SKM-1 treated with dmso at 0.1 percent for 144 hours (cell line): ENCODE results near the gene OPRL1.
"Not testable (repeated sequence)": the region's sequence is repeated elsewhere in the genome, so short reads cannot be mapped to it uniquely, and the experiment has no call there.

Experiments used
- DNase-seq: peaks from one replicate; lab custom pipeline; 2025; ENCODE audit not compliant: unreplicated experiment; lab: John Stamatoyannopoulos, UW

Gene OPRL1

DNA sequence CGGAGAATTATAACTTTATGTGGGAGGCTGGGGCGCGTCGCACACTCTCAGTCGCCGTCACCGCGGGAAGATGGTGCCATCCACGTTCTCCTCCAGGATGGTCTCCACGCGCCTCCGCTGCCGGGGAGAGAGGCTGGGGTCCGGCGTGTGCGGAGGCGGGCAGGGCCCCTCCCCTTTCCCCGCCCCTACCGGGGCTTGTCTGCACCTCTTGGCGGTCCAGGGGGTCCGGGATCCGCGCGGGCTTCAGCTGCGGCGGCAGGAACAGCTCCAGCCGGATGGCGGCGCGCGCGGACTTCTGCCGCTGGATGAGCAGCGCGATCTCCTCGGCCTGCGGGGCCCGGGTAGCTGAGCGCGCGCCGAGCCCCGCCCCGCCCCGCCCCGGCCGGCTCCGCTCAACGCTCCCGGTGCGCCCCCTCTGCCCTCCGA is 3.5 kb downstream of the OPRL1 start:
- DNase-seq, result peak; percentile 68

DNA sequence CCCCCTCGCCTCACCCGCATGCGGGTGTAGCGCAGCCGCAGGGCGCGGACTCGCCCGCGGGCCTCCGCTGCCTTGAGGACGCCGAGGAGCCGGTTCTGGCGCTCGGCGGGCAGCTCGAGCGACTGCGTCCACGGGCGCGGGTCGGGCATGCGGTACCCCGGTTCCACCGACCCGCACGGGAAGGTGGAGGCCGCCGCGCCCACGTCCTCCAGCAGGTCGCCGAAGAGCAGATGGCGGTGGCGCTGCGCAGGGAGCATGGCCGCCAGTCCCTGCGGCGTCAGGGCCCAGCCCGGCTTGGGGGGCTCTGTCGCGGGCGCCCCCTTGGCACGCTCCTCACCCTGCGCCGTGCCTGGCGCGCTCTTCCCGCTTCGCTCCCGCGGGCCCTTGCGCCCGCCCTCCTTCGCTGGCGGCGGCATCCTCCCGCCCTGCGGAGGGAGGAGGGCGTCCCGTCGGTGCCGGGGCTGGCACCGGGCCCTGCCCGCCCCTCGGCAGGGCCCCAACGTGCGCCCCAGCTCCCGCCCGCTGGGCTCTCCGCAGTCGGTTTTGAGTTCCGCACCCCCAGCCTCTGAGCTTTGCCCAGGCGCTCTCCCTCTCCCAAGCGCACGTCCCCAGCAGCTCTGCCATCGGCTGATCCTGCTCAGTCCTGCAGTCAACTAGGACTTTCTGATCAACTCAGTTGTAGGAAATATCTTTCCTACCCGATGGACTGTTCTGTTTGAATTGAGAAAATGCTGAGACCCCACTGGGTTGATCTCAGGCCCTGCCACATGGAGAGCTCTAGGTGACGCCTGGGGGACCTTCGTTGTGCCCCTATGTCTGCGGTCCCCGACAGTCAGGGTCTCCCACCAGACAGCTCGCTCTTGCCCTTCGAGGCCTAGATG is 4.2 kb downstream of the OPRL1 start, which contains the start of gene LKAAEAR1:
LKAAEAR1 (minus strand) TSS at position 595 of the 881 bp plus-strand sequence; CDS start at position 416, 179 bp downstream.
- DNase-seq, result no peak

DNA sequence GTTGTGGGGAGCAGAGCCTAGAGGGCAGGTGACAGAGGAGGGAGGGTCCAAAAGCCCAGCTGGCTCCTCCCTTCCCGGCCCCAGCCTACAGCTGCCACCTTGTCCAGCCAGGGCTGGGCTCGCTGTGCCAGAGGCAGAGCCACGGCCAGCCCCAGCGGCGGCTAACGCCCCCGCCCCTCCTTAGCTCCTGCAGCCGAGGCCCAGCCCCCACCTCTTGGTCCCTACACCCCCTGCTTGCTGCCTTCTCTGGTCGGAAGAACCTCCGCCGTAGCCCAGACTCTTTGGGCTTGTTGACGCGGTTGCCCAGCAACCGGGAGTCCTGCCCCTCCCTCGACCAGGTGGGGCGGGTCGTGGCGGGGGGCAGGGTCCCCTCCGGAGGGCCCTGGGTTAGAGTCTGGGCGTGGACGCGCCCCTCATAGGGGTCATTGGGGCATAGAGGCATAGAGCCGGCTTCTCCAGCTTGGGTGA is 4.8 kb downstream of the OPRL1 start:
- DNase-seq, result no peak

DNA sequence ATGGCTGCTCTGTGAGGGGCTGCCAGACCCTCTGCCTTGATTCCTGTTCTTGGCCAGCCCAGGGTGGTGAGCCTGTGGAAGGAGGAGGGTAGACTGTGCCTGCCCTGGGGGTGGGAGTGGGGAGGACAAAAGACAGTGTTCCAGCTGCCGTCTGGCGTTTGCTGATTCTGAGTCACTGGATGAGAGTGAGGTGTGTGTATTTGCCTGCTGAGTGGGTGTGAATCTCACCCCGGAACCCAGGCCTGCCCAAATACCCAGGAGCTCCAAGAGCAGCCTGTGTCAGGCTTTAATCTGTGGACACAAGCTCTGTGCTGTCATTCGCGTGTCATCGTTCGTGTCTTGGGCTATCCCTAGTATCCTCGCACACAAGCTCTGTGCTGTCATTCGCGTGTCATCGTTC is 6.9 kb downstream of the OPRL1 start:
- no peak for DNase-seq

DNA sequence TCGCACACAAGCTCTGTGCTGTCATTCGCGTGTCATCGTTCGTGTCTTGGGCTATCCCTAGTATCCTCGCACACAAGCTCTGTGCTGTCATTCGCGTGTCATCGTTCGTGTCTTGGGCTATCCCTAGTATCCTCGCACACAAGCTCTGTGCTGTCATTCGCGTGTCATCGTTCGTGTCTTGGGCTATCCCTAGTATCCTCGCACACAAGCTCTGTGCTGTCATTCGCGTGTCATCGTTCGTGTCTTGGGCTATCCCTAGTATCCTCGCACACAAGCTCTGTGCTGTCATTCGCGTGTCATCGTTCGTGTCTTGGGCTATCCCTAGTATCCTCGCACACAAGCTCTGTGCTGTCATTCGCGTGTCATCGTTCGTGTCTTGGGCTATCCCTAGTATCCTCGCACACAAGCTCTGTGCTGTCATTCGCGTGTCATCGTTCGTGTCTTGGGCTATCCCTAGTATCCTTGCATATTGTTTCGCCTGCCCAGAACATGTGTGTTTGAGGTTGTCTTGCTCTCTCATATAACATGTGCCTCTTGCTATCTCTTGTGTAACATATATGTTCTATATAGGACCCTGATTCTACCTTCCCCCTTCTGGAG is 7.4 kb downstream of the OPRL1 start:
- DNase-seq, result not testable (repeated sequence)

DNA sequence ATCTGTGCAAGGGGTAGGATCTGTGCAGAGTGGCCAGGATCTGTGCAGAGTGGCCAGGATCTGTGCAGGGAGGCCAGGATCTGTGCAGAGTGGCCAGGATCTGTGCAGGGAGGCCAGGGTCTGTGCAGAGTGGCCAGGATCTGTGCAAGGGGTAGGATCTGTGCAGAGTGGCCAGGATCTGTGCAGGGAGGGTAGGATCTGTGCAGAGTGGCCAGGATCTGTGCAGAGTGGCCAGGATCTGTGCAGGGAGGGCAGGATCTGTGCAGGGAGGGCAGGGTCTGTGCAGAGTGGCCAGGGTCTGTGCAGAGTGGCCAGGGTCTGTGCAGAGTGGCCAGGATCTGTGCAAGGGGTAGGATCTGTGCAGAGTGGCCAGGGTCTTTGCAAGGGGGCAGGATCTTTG is 8.7 kb downstream of the OPRL1 start:
- not testable (repeated sequence) for DNase-seq

- DNase-seq, result no peak
Observed at GRCh38 chr20:64090165-64090564, 10.3 kb downstream of the OPRL1 start.

DNA sequence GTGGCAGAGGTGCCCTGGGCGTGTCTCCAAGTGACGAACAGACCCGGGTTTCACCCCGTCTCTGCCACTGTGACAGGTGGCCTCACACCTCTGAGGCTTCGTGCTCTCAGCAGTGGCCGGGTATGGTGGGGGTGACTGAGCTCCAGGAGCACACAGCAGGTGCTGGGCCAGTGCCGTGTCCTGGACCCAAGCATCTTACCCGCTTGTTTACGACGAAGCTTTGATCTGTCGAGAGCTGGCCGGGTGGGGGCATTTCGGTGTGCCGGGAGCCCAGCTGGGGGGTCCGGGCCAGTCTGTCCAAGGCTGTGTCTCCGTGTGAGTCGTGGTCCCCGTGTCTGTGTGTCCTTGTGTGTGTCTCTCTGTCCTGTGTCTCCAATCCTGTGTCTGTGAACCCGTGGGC is 11.5 kb downstream of the OPRL1 start:
- no peak for DNase-seq

- no peak for DNase-seq
Observed at GRCh38 chr20:64091770-64092169, 11.9 kb downstream of the OPRL1 start.

GRCh38 chr20:64092258-64093012 is 12.6 kb downstream of the OPRL1 start:
- no peak for DNase-seq

DNA sequence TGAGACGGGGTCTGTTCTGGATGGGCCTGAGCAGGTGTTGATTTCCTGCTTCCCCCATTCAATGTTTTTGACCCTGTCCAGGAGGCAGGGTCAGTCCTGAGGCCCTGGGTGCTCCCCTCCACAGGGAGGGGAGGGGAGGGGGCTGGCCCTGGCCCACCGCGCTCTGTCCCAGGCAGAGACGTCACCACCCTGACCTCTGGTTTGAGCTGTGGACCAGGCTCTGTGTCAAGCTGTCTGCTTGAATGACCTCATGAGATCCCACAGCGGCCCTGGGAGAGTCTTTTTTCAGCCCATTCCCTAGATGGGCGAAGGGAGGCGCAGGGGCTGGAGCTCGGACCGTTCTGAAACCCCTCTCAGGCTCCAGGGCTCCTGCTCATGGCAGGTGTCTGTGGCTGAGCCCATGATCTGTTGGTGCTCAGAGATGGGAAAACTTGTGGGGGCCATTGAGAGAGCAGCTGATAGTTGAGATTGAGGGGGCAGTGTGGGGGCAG is 13.2 kb downstream of the OPRL1 start:
- DNase-seq, result no peak

- DNase-seq, result no peak
Observed at GRCh38 chr20:64095455-64095854, 15.6 kb downstream of the OPRL1 start.

- DNase-seq, result no peak
Observed at GRCh38 chr20:64095927-64096326, 16.0 kb downstream of the OPRL1 start.

DNA sequence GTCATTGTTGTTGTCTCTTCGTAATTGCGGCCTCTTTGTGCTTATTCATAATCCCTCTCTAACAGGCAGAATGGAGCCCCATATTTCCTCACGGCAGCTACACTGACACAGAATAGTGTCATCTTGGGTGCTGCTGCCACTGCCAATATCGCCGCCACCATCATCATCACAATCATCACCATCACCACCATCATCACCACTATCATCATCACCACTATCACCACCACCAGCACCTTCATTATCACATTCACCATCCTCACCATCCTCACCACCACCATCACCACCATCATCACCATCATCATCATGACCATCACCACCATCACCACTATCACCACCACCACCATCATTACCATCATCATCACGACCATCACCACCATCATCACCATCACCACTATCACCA is 16.7 kb downstream of the OPRL1 start:
- DNase-seq, result no peak

GRCh38 chr20:64098471-64099013 is 18.7 kb downstream of the OPRL1 start:
- DNase-seq, result no peak

DNA sequence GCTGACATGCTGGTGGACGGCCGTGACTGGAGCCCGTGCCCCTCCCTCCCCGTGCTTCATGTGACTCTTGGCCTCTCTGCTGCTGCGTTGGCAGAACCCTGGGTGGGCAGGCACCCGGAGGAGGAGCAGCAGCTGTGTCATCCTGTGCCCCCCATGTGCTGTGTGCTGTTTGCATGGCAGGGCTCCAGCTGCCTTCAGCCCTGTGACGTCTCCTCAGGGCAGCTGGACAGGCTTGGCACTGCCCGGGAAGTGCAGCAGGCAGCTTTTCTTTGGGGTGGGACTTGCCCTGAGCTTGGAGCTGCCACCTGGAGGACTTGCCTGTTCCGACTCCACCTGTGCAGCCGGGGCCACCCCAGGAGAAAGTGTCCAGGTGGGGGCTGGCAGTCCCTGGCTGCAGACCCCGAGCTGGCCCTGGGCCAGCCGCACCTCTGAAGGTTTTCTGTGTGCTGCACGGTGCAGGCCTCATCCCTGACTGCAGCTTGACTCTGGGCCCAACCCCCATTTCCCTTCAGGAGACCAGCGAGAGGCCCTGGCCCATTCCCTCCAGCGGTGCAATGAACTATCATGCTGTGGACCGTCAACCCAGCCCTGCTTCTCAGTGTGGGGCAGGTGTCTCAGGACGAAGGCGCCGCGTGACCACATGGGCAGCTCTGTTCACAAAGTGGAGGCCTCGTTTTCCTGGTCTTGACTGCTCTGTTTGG is 19.4 kb downstream of the OPRL1 start:
- no peak for DNase-seq

DNA sequence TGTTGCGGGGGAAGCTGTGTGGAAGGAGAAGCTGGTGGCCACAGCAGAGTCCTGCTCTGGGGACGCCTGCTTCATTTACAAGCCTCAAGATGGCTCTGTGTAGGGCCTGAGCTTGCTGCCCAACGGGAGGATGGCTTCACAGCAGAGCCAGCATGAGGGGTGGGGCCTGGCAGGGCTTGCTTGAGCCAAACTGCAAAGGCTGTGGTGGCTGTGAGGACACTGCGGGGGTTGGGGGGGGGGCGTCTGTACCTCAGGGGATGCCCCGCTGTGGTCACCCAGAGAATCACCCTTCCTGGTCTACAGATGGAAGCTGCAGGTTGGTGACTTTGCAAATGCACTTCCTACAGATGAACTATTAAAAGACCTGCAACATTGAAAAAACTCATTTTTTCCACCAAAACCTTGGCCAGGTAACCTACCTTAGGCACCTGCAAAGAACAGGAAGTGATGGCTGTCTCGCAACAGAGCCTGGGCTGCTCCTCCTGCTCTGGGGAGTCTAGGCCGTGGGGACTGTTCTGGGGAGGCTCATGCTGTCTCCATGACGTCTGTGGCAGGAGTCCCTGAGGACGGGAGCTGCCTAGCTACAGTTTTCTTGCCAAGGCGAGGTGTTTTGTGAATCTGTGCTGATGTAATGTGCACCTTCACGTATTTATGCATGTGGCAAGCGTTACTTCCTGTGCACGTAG is 20.1 kb downstream of the OPRL1 start:
- no peak for DNase-seq

DNA sequence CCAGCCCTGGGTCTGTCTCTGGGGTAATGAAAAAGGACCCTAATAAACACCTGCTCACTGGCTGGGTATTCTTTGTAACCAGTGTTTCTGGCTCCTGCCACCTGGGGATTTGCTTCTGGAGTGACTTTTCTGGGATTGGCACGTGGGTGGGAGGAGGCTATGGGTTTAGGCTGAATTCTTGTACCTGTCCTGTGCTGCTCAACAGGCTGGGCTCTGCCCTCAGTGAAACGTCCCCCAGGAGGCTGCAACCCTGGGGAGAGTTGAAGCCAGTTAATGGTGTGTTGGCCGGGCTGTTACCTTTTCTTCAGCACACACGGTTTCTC is 20.6 kb downstream of the OPRL1 start:
- no peak for DNase-seq

- no peak for DNase-seq
Observed at GRCh38 chr20:64100946-64101688, 21.2 kb downstream of the OPRL1 start.
